HepG2 (cell line): ENCODE results near the gene WNT3.

ENCODE experiments used
- BHLHE40 ChIP-seq: IDR thresholded peaks from 2 replicates; pipeline ENCODE4 v1.6.1; 2011; ENCODE audit warnings: low read length, improper control_type of control experiment
- CEBPB ChIP-seq: IDR thresholded peaks from 2 replicates; pipeline ENCODE4 v1.6.1; 2011; ENCODE audit warnings: low read depth, low read length, improper control_type of control experiment, borderline replicate concordance
- FOXA1 ChIP-seq, 2 experiments: fragments of 450-650 bp in 1 of 2; sonication (generic) in 1 of 2; formaldehyde crosslinking in 1 of 2; IDR thresholded peaks; 2 replicates each; pipeline versions ENCODE4 v1.4.0 to v1.6.1; 2016 to 2020; ENCODE audit warnings: missing genetic modification reagents in 1 of 2
- ZNF274 ChIP-seq: sonication (generic); formaldehyde crosslinking; IDR thresholded peaks from 2 replicates; pipeline ENCODE4 v1.5.1; 2020; ENCODE audit warnings: mild to moderate bottlenecking, missing genetic modification reagents
- ZNF329 ChIP-seq: sonication (generic); formaldehyde crosslinking; IDR thresholded peaks from 2 replicates; pipeline ENCODE4 v1.9.0; 2021; ENCODE audit warnings: low read depth, mild to moderate bottlenecking, missing genetic modification reagents
- ZNF747 ChIP-seq: sonication (generic); formaldehyde crosslinking; IDR thresholded peaks from 2 replicates; pipeline ENCODE4 v1.8.1; 2023; ENCODE audit warnings: missing genetic modification reagents, mild to moderate bottlenecking, borderline replicate concordance

- no peak for TF ChIP-seq ZNF274
- TF ChIP-seq CEBPB: no peak
- no peak for TF ChIP-seq ZNF329 (CRISPR knock-in tag)
- TF ChIP-seq BHLHE40: no peak
- TF ChIP-seq FOXA1 (IDR thresholded peaks at IDR 0.05): no peak
- peak; percentile 58 for TF ChIP-seq FOXA1 (CRISPR knock-in tag; IDR thresholded peaks at IDR 0.05)
- no peak for TF ChIP-seq ZNF747
These were observed 45.8 kb downstream of the WNT3 start for GRCh38 chr17:46772475-46773220.
